Left colon (tissue), 2 donors: Measurements from ENCODE around the gene ADSS1. TPM values are rescaled to one million over a fixed set of nuclear protein-coding genes. Genes with fewer than 3 reads are reported as not detected.
A peak's percentile ranks its signal among the peaks of the same experiment; 100 is the strongest.

Experiments
- ATAC-seq: fragments of 200-7000 bp; cut with Tn5 transposase; one replicate; pipeline ENCODE4 v1.9.1; 2020; ENCODE audit warnings: mild to moderate bottlenecking, moderate library complexity
- DNase-seq, 2 donors: peaks; one replicate each; pipeline ENCODE4 v3.0.0-alpha.2; 2020
- intact Hi-C, 2 donors: fragments of 100-400 bp; cut with DNase I in 1 of 2; cut with micrococcal nuclease in 1 of 2; formaldehyde crosslinking; loops; one replicate each; pipeline versions ENCODE4 v1.11.2 to v1.14.0; 2022; cut with DNase I, micrococcal nuclease
- microRNA-seq, 2 donors: library from miRNA; unstranded; fragments of <30 nt; microRNA quantifications; one replicate each; pipeline versions ENCODE4 v1.1.0 to v1.2.0, GENCODE V29; 2020
- total RNA-seq, 2 donors: library from RNA; stranded (reverse); fragmentation: NEBNext Ultra II Directional; extraction: Animal tissue kit (Norgen Biotek cat#: 25700); gene quantifications; one replicate each; pipeline ENCODE4 v1.2.1, GENCODE V29; 2021
- donor health status: DM: no; HTN: no; CAD: no.
- donor health status: DM: yes; HTN: yes; CAD: no.

The ADSS1 gene
- total RNA-seq, 2 donors from 2014 or later: 3.3 to 4.4 TPM

GRCh38 chr14:104793703-104793959 is 69.6 kb downstream of the ADSS1 start:
- no peak for ATAC-seq
- DNase-seq: no peak
- intact Hi-C loops: no loop called here

- peak; percentile 63 to 72 for DNase-seq
- peak; percentile 22 for ATAC-seq
- intact Hi-C loops: no loop called here
These were observed 70.1 kb downstream of the ADSS1 start for GRCh38 chr14:104794099-104794498.

GRCh38 chr14:104794631-104794992 is 70.6 kb downstream of the ADSS1 start:
- DNase-seq (peak; percentile 47 to 54), ATAC-seq (peak; percentile 37)
- intact Hi-C loops: no loop called here

- ATAC-seq: peak; percentile 46
- intact Hi-C loops: no loop called here
- peak in 1 of 2 donors; percentile 57 for DNase-seq
These were observed 71.2 kb downstream of the ADSS1 start, which contains the start of gene AKT1 for GRCh38 chr14:104794993-104795780. TSS of gene AKT1 (minus strand) at chr14:104795748. CDS start at chr14:104792643, 3,105 bp downstream.

- ATAC-seq: peak; percentile 54
- peak in 1 of 2 donors; percentile 72 for DNase-seq
- intact Hi-C loops: no loop called here
These were observed 72.0 kb downstream of the ADSS1 start for GRCh38 chr14:104795781-104796686.

- ATAC-seq (no peak), DNase-seq (no peak)
- intact Hi-C loops: no loop called here
These were observed 72.7 kb downstream of the ADSS1 start for GRCh38 chr14:104796687-104797081.

Small RNA genes lying within 50 kb of the gene (microRNA-seq; reads per million reads assigned to microRNA genes)
- 0.53 to 4.1 reads per million in 2 donors for gene MIR4710

Other genes with a start within 250 kb of the ADSS1 start
- gene C14orf180, start 144.5 kb upstream of the ADSS1 start, total RNA-seq: 1 to 10 TPM in 1 of 2 donors, under 1 TPM in 1; 0.58 to 1.0 TPM
- gene TMEM179, start 119.5 kb upstream of the ADSS1 start, total RNA-seq: 1 to 10 TPM in 1 of 2 donors, under 1 TPM in 1; 0.34 to 1.7 TPM
- gene INF2, start 34.6 kb upstream of the ADSS1 start, total RNA-seq: 100 to 1,000 TPM; 187 to 203 TPM
- gene SIVA1, start 28.9 kb downstream of the ADSS1 start, total RNA-seq: 10 to 100 TPM; 53.2 to 59.3 TPM
- gene AKT1, start 71.5 kb downstream of the ADSS1 start, total RNA-seq: 100 to 1,000 TPM; 132 to 135 TPM
- gene ZBTB42, start 76.9 kb downstream of the ADSS1 start, total RNA-seq: 1 to 10 TPM; 7.2 to 9.2 TPM
- gene CEP170B, start 141.0 kb downstream of the ADSS1 start, total RNA-seq: 10 to 100 TPM; 76.4 to 89.3 TPM
- 1 to 10 TPM in 1 of 2 donors, not detected in 1; 2.2 TPM for gene PLD4, start 200.7 kb downstream of the ADSS1 start, total RNA-seq